Ectodermal cell (in vitro differentiated cells): ENCODE data around the gene CAB39.

Experiments used
- H3K27ac ChIP-seq: 2 replicates; pipeline ENCODE4 v1.7.0; 2013; ENCODE audit warnings: mild to moderate bottlenecking, low read depth, low read length; ENCODE audit not compliant: insufficient read depth, poor library complexity, severe bottlenecking
- H3K27me3 ChIP-seq: 2 replicates; pipeline ENCODE4 v1.7.0; 2013; ENCODE audit warnings: mild to moderate bottlenecking, low read length; ENCODE audit not compliant: insufficient read depth, control insufficient read depth, poor library complexity, severe bottlenecking
- H3K36me3 ChIP-seq: one replicate; pipeline ENCODE4 v1.7.0; 2013; ENCODE audit warnings: low read length; ENCODE audit not compliant: control insufficient read depth, insufficient read depth
- H3K4me1 ChIP-seq: one replicate; pipeline ENCODE4 v1.7.0; 2013; ENCODE audit warnings: low read length; ENCODE audit not compliant: control insufficient read depth, insufficient read depth
- H3K4me3 ChIP-seq: 2 replicates; pipeline ENCODE4 v1.7.0; 2013; ENCODE audit warnings: low read depth, low read length, control low read depth; ENCODE audit not compliant: insufficient read depth
- H3K9me3 ChIP-seq: 2 replicates; pipeline ENCODE4 v1.7.0; 2013; ENCODE audit warnings: mild to moderate bottlenecking, low read length, moderate library complexity; ENCODE audit not compliant: control insufficient read depth
- WGBS, 2 experiments: methylation state at CpG; one replicate each; pipeline ENCODE4 v1.1.7; 2013; ENCODE audit warnings: missing lambda C conversion rate in 2 of 2; 5-methylcytosine and 5-hydroxymethylcytosine counted together

Gene CAB39

GRCh38 chr2:230864605-230865306, 152.1 kb downstream of the CAB39 start, which contains the start of gene ITM2C:
TSS of gene ITM2C (plus strand) at chr2:230864942. CDS start at chr2:230865026, 84 bp downstream.
- no peaks in the 10 kb centered on the region for H3K9me3 ChIP-seq
- H3K27me3 ChIP-seq = peaks cover 14% of the 10 kb centered on the region
- WGBS, 2 experiments = 0 to 1% methylated on average over 76 of the region's 76 CpGs
- H3K4me3 ChIP-seq = peak within 1 kb of the TSS; percentile 53
- peaks cover 42% of the 10 kb centered on the region for H3K4me1 ChIP-seq
- H3K36me3 ChIP-seq = no peaks in the 10 kb centered on the region
- H3K27ac ChIP-seq = peak within 1 kb of the TSS; percentile 38

GRCh38 chr2:230865307-230865765, 152.7 kb downstream of the CAB39 start:
- WGBS, 2 experiments = 0% methylated on average over 24 of the region's 24 CpGs
- Histone ChIP-seq H3K4me1 (peaks cover 48% of the 10 kb centered on the region), H3K9me3 (no peaks in the 10 kb centered on the region), H3K27me3 (peaks cover 14% of the 10 kb centered on the region), H3K4me3 (peak overlapping the region; percentile 53), H3K36me3 (no peaks in the 10 kb centered on the region), H3K27ac (no peak overlapping the region)

- WGBS, 2 experiments = 5% methylated on average over 34 to 35 of the region's 35 CpGs
- Histone ChIP-seq H3K27me3 (peaks cover 14% of the 10 kb centered on the region), H3K4me1 (peaks cover 55% of the 10 kb centered on the region), H3K36me3 (no peaks in the 10 kb centered on the region), H3K9me3 (no peaks in the 10 kb centered on the region), H3K4me3 (peak overlapping the region; percentile 53), H3K27ac (peak overlapping the region; percentile 38)
These were observed 153.4 kb downstream of the CAB39 start for GRCh38 chr2:230865766-230866755.

GRCh38 chr2:230866756-230867523, 154.3 kb downstream of the CAB39 start:
- Histone ChIP-seq H3K4me1 (peaks cover 51% of the 10 kb centered on the region), H3K9me3 (no peaks in the 10 kb centered on the region), H3K4me3 (no peak overlapping the region), H3K27me3 (peaks cover 14% of the 10 kb centered on the region), H3K36me3 (no peaks in the 10 kb centered on the region), H3K27ac (no peak overlapping the region)
- WGBS, 2 experiments = 39 to 45% methylated on average over 13 of the region's 13 CpGs

GRCh38 chr2:230868161-230868946, 155.7 kb downstream of the CAB39 start:
- H3K4me3 ChIP-seq = no peak overlapping the region

GRCh38 chr2:230868947-230869913, 156.6 kb downstream of the CAB39 start:
- WGBS, 2 experiments = 36% methylated on average over 18 of the region's 19 CpGs
- Histone ChIP-seq H3K36me3 (no peaks in the 10 kb centered on the region), H3K4me1 (peaks cover 50% of the 10 kb centered on the region), H3K9me3 (no peaks in the 10 kb centered on the region), H3K27ac (peak overlapping the region; percentile 56), H3K27me3 (peaks cover 3% of the 10 kb centered on the region), H3K4me3 (peak overlapping the region; percentile 20)

More at GRCh38 chr2:230868161-230868946, 155.7 kb downstream of the CAB39 start:
- WGBS, 2 experiments = 13 to 17% methylated on average over 15 of the region's 15 CpGs
- no peak overlapping the region for H3K27ac ChIP-seq
- peaks cover 12% of the 10 kb centered on the region for H3K27me3 ChIP-seq
- H3K4me1 ChIP-seq = peaks cover 50% of the 10 kb centered on the region
- H3K36me3 ChIP-seq = no peaks in the 10 kb centered on the region
- no peaks in the 10 kb centered on the region for H3K9me3 ChIP-seq

- no peaks in the 10 kb centered on the region for H3K27me3 ChIP-seq
- H3K4me1 ChIP-seq = peaks cover 50% of the 10 kb centered on the region
- H3K27ac ChIP-seq = peak overlapping the region; percentile 67
- H3K36me3 ChIP-seq = no peaks in the 10 kb centered on the region
- WGBS, 2 experiments = 86 to 88% methylated on average over 11 of the region's 11 CpGs
- no peak overlapping the region for H3K4me3 ChIP-seq
- H3K9me3 ChIP-seq = no peaks in the 10 kb centered on the region
These were observed 157.4 kb downstream of the CAB39 start for GRCh38 chr2:230869914-230870543.
